CD4-positive, alpha-beta T cell (primary cell): ENCODE data around the gene MFAP3L. TPM values are rescaled to one million over a fixed set of nuclear protein-coding genes. Genes with fewer than 3 reads are reported as not detected.
"Not testable (repeated sequence)": the region's sequence is repeated elsewhere in the genome, so short reads cannot be mapped to it uniquely, and the experiment has no call there.

Experiments
- ATAC-seq: fragments of 200-7000 bp; cut with Tn5 transposase; one replicate; pipeline ENCODE4 v1.10.0; 2022; ENCODE audit warnings: mild to moderate bottlenecking; ENCODE audit not compliant: poor library complexity
- CTCF ChIA-PET: fragments of 350-600 bp; sonication (Branson Sonifier 250); formaldehyde crosslinking; loops from one replicate; lab custom pipeline; 2021; ENCODE audit warnings: antibody characterized with exemption, inconsistent platforms; lab: Charles Lee
- POLR2A ChIA-PET: fragments of 350-600 bp; sonication (Branson Sonifier 250); formaldehyde crosslinking; loops from one replicate; lab custom pipeline; 2021; ENCODE audit warnings: antibody characterized with exemption, inconsistent platforms; lab: Charles Lee
- DNase-seq, 14 experiments: peaks; one replicate each; pipeline ENCODE4 v3.0.0-alpha.2; 2013 to 2020; ENCODE audit warnings: mixed read lengths in 2 of 14
- H3K27ac ChIP-seq, 2 donors: one replicate each; pipeline versions ENCODE4 v1.5.1 to v1.7.0; 2013; ENCODE audit warnings: low read length in 2 of 2, low read depth in 1 of 2, mild to moderate bottlenecking in 1 of 2
- H3K27me3 ChIP-seq, 2 experiments: 1 replicate in 1 of 2; 2 replicates in 1 of 2; pipeline versions ENCODE4 v1.6.1 to v1.7.0; 2013; ENCODE audit warnings: low read length in 2 of 2, control low read depth in 1 of 2, mild to moderate bottlenecking in 1 of 2, moderate library complexity in 1 of 2; ENCODE audit not compliant: insufficient read depth in 2 of 2, control insufficient read depth in 1 of 2
- H3K36me3 ChIP-seq: one replicate; pipeline ENCODE4 v1.6.1; 2013; ENCODE audit warnings: low read length, control low read depth; ENCODE audit not compliant: insufficient read depth
- H3K4me1 ChIP-seq: one replicate; pipeline ENCODE4 v1.6.1; 2013; ENCODE audit warnings: low read length, control low read depth; ENCODE audit not compliant: insufficient read depth
- H3K4me3 ChIP-seq: one replicate; pipeline ENCODE4 v1.5.1; 2013; ENCODE audit warnings: mild to moderate bottlenecking, low read length, moderate library complexity
- H3K9me3 ChIP-seq, 2 experiments: 1 replicate in 1 of 2; 2 replicates in 1 of 2; pipeline versions ENCODE4 v1.6.1 to v1.7.0; 2013; ENCODE audit warnings: low read length in 2 of 2, mild to moderate bottlenecking in 2 of 2, control low read depth in 1 of 2, moderate library complexity in 1 of 2; ENCODE audit not compliant: control insufficient read depth in 1 of 2, insufficient read depth in 1 of 2
- H3K27ac Mint-ChIP-seq: one replicate; pipeline ENCODE4 v1.8.0; 2020; ENCODE audit warnings: mixed read lengths
- H3K27me3 Mint-ChIP-seq: one replicate; pipeline ENCODE4 v1.8.0; 2021; ENCODE audit warnings: mixed read lengths
- H3K36me3 Mint-ChIP-seq: one replicate; pipeline ENCODE4 v1.8.0; 2021; ENCODE audit warnings: low read depth, mixed read lengths
- H3K4me1 Mint-ChIP-seq: one replicate; pipeline ENCODE4 v1.8.0; 2021; ENCODE audit warnings: low read depth, mixed read lengths
- H3K4me3 Mint-ChIP-seq: one replicate; pipeline ENCODE4 v1.8.0; 2020; ENCODE audit warnings: mild to moderate bottlenecking, mixed read lengths
- H3K9me3 Mint-ChIP-seq: one replicate; pipeline ENCODE4 v1.8.0; 2020; ENCODE audit warnings: mixed read lengths
- CTCF ChIP-seq: fragments of 200-600 bp; IDR thresholded peaks from one replicate; pipeline ENCODE4 v1.8.0; 2022; ENCODE audit warnings: antibody characterized with exemption, mild to moderate bottlenecking
- intact Hi-C, 2 experiments: fragments of 100-400 bp; cut with DNase I in 1 of 2; cut with micrococcal nuclease in 1 of 2; formaldehyde crosslinking; loops; one replicate each; pipeline versions ENCODE4 v1.15.1 to v1.9.0; 2023 to 2025; cut with DNase I, micrococcal nuclease
- total RNA-seq, 174 experiments: library from RNA in 2 of 174; stranded (reverse) in 2 of 174; gene quantifications; one replicate each; pipeline ENCODE4 v1.2.3 and lab custom pipeline; 2021 to 2026

Gene MFAP3L
- total RNA-seq, 2 experiments from 2014 or later: 0.59 to 1.3 TPM

- TF ChIP-seq CTCF: peak; percentile 89
- H3K4me3 Mint-ChIP-seq: no peak overlapping the region
- Histone ChIP-seq H3K27me3 (no peaks in the 10 kb centered on the region), H3K9me3 (no peaks in the 10 kb centered on the region), H3K4me3 (no peak overlapping the region), H3K27ac (no peak overlapping the region), H3K4me1 (no peaks in the 10 kb centered on the region), H3K36me3 (no peaks in the 10 kb centered on the region)
- no peaks in the 10 kb centered on the region for H3K9me3 Mint-ChIP-seq
- CTCF ChIA-PET: interaction anchor here (0.6 to 1.4 kb wide), 3 partner anchors 238 to 429 kb away, joined by 3 to 10 read pairs (median 3); no protein-coding TSS in a partner anchor
- H3K4me1 Mint-ChIP-seq: no peaks in the 10 kb centered on the region
- DNase-seq: peak; percentile 27 to 79 (median 46)
- no peak for ATAC-seq
- peaks cover 5% of the 10 kb centered on the region for H3K27me3 Mint-ChIP-seq
- POLR2A ChIA-PET: interaction anchor here (0.7 kb wide), 1 partner anchor 428 kb away, joined by 3 read pairs; the partner anchor contains the start of gene CLCN3
- no peak overlapping the region for H3K27ac Mint-ChIP-seq
- no peaks in the 10 kb centered on the region for H3K36me3 Mint-ChIP-seq
- intact Hi-C loops: loop anchor here (1.0 to 5.0 kb wide), 5 partner anchors 238 to 1126 kb away; partner anchors contain the start of gene NEK1 (in 1 of the 2)
Measured at GRCh38 chr4:170047771-170048354, 21.7 kb upstream of the MFAP3L start.

GRCh38 chr4:170046156-170046555 lies 20.0 kb upstream of the MFAP3L start:
- CTCF ChIA-PET, H3K9me3 Mint-ChIP-seq, H3K4me1 ChIP-seq, H3K27ac Mint-ChIP-seq, H3K9me3 ChIP-seq, H3K27me3 ChIP-seq, POLR2A ChIA-PET, ATAC-seq, H3K27ac ChIP-seq, H3K36me3 ChIP-seq, H3K4me3 ChIP-seq, DNase-seq, H3K36me3 Mint-ChIP-seq, H3K4me1 Mint-ChIP-seq, H3K27me3 Mint-ChIP-seq, H3K4me3 Mint-ChIP-seq: not testable (repeated sequence)
- intact Hi-C loops: loop anchor here (2.0 to 5.0 kb wide), 4 partner anchors 429 to 1124 kb away; partner anchors contain the start of gene NEK1 (in 1 of the 2)

GRCh38 chr4:170040031-170040680 lies 14.0 kb upstream of the MFAP3L start:
- intact Hi-C loops: no loop called here
- Mint-ChIP-seq H3K36me3 (no peaks in the 10 kb centered on the region), H3K4me3 (no peak overlapping the region), H3K27ac (no peak overlapping the region), H3K4me1 (no peaks in the 10 kb centered on the region), H3K27me3 (no peaks in the 10 kb centered on the region), H3K9me3 (no peaks in the 10 kb centered on the region)
- Histone ChIP-seq H3K36me3 (no peaks in the 10 kb centered on the region), H3K4me3 (no peak overlapping the region), H3K4me1 (no peaks in the 10 kb centered on the region), H3K9me3 (no peaks in the 10 kb centered on the region), H3K27me3 (no peaks in the 10 kb centered on the region), H3K27ac (no peak overlapping the region)
- ChIA-PET CTCF (no interaction called here), POLR2A (interaction anchor here (0.6 kb wide), 1 partner anchor 13 kb away, joined by 3 read pairs; no protein-coding TSS in a partner anchor)
- DNase-seq (no peak), ATAC-seq (no peak)
- no peak for TF ChIP-seq CTCF
